ENCODE measurements around the gene IRF2BP2.

Gene IRF2BP2

DNA sequence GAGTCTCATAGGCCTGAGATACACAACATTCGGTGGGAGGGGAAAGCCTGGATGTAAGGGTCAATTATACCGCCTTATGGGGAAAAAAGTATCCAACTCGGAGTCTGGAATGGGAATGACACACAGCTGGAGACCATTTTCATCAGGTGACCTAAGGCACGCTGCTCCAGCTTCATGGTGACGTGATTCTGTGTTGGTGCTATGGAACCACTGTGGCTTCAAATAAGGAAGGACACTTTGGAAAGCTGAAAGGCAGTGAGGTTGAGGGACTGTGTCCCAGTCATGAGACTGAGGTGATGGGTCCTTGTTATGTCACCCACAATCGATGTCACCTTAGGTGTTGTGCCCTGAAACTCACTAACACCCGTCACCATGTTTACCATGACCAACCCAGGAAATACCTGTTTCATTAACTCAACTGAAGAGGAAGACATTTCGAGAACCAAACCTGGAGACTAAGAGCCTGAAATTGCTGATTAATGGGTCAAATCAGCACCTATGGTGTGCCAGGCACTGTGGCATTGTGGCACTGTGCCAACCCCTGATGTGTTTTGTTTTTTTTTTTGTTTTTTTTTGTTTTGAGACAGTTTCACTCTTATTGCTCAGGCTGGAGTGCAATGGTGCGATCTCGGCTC lies 54.5 kb downstream of the IRF2BP2 start:
- no peak for DNase-seq

DNA sequence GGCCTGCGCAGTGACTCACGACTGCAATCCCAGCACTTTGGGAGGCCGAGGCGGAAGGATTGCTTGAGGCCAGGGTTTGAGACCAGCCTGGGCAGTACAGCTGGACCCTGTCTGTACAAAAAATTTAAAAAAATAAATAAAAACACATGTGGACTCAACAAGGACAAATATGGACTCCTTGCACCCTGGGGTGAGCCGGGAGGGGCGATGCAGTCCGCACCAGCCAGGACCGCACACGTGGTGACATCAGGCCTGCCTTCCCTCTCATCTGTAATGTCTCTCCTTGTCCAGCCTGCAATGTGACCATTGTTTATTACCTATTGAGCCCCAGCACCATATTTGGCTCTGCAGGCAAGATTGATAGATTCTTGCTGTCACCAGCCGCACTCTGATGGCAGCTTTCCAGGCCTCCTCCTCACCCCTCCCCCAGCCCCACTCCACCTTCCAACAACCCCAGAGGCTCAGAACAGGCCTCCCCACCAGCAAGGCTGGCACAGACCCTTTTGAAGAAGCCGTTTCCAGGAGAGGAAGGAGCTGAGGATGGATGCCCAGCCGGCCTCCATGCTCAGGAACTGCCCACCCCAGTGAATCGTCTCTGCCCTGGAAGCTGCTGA lies 55.2 kb downstream of the IRF2BP2 start:
- DNase-seq = peak; percentile 23

Measured in fibroblast of skin of scalp (primary cell).